ENCODE measurements around the gene FCAMR.

- no peak for TF ChIP-seq POLR2A (IDR thresholded peaks at IDR 0.05)
- no peak for TF ChIP-seq CTCF (IDR thresholded peaks at IDR 0.05)
- no peak for TF ChIP-seq POLR2AphosphoS5 (IDR thresholded peaks at IDR 0.05)
Measured at GRCh38 chr1:207002724-207003146, 32.5 kb upstream of the FCAMR start.
